ENCODE measurements around the gene ATRNL1.

GRCh38 chr10:115814542-115814941 is 721.4 kb downstream of the ATRNL1 start:
- no peak for TF ChIP-seq POLR2A (IDR thresholded peaks at IDR 0.05)
- no peak for TF ChIP-seq CTCF (IDR thresholded peaks at IDR 0.05)
